ENCODE data around the gene MARVELD2. TPM values are rescaled to one million over a fixed set of nuclear protein-coding genes. Genes with fewer than 3 reads are reported as not detected.
"Not testable (repeated sequence)": the region's sequence is repeated elsewhere in the genome, so short reads cannot be mapped to it uniquely, and the experiment has no call there.

Gene MARVELD2
- total RNA-seq, 1 experiment from 2014 or later, result 0.13 TPM

GRCh38 chr5:69416699-69417098, 1.8 kb downstream of the MARVELD2 start:
- no peak for DNase-seq (ENCODE audit: low read depth in 1 of 2, low spot score in 2 of 2)
- H3K4me3 ChIP-seq, result no peak overlapping the region
- H3K4me1 ChIP-seq (replicated peaks), result no peaks in the 10 kb centered on the region
- no peaks in the 10 kb centered on the region for H3K9me3 ChIP-seq (replicated peaks)
- H3K36me3 ChIP-seq, result peaks cover 16% of the 10 kb centered on the region
- no peak overlapping the region for H3K27ac ChIP-seq
- H3K27me3 ChIP-seq (replicated peaks), result no peaks in the 10 kb centered on the region

GRCh38 chr5:69418554-69418953, 3.6 kb downstream of the MARVELD2 start:
- H3K9me3 ChIP-seq (replicated peaks), result no peaks in the 10 kb centered on the region
- no peak for DNase-seq (ENCODE audit: low read depth in 1 of 2, low spot score in 2 of 2)
- no peak overlapping the region for H3K27ac ChIP-seq
- peaks cover 16% of the 10 kb centered on the region for H3K36me3 ChIP-seq
- H3K4me1 ChIP-seq (replicated peaks), result no peaks in the 10 kb centered on the region
- no peaks in the 10 kb centered on the region for H3K27me3 ChIP-seq (replicated peaks)
- no peak overlapping the region for H3K4me3 ChIP-seq

GRCh38 chr5:69431424-69432303, 16.7 kb downstream of the MARVELD2 start:
- Histone ChIP-seq H3K9me3 (replicated peaks) (no peaks in the 10 kb centered on the region), H3K27me3 (replicated peaks) (no peaks in the 10 kb centered on the region), H3K4me3 (no peak overlapping the region), H3K36me3 (no peaks in the 10 kb centered on the region), H3K4me1 (replicated peaks) (no peaks in the 10 kb centered on the region), H3K27ac (no peak overlapping the region)
- no peak for DNase-seq (ENCODE audit: low read depth in 1 of 2, low spot score in 2 of 2)

- Histone ChIP-seq H3K27me3 (replicated peaks) (no peaks in the 10 kb centered on the region), H3K36me3 (no peaks in the 10 kb centered on the region), H3K4me3 (no peak overlapping the region), H3K4me1 (replicated peaks) (no peaks in the 10 kb centered on the region), H3K9me3 (replicated peaks) (no peaks in the 10 kb centered on the region), H3K27ac (no peak overlapping the region)
- DNase-seq (ENCODE audit: low read depth in 1 of 2, low spot score in 2 of 2), result no peak
These were observed 17.7 kb downstream of the MARVELD2 start for GRCh38 chr5:69432412-69433206.

- not testable (repeated sequence) for H3K9me3 ChIP-seq (replicated peaks); H3K4me3 ChIP-seq; H3K4me1 ChIP-seq (replicated peaks); DNase-seq (ENCODE audit: low read depth in 1 of 2, low spot score in 2 of 2); H3K36me3 ChIP-seq; H3K27me3 ChIP-seq (replicated peaks); H3K27ac ChIP-seq
These were observed 20.5 kb downstream of the MARVELD2 start for GRCh38 chr5:69435276-69435884.

GRCh38 chr5:69444127-69444754, 29.3 kb downstream of the MARVELD2 start:
- H3K9me3 ChIP-seq (replicated peaks), result no peaks in the 10 kb centered on the region
- no peak overlapping the region for H3K4me3 ChIP-seq
- H3K27ac ChIP-seq, result no peak overlapping the region
- H3K4me1 ChIP-seq (replicated peaks), result no peaks in the 10 kb centered on the region
- no peaks in the 10 kb centered on the region for H3K27me3 ChIP-seq (replicated peaks)
- H3K36me3 ChIP-seq, result no peaks in the 10 kb centered on the region
- DNase-seq (ENCODE audit: low read depth in 1 of 2, low spot score in 2 of 2), result no peak

- H3K4me3 ChIP-seq, result no peak overlapping the region
- H3K36me3 ChIP-seq, result no peaks in the 10 kb centered on the region
- no peak overlapping the region for H3K27ac ChIP-seq
- no peaks in the 10 kb centered on the region for H3K9me3 ChIP-seq (replicated peaks)
- no peak for DNase-seq (ENCODE audit: low read depth in 1 of 2, low spot score in 2 of 2)
- no peaks in the 10 kb centered on the region for H3K27me3 ChIP-seq (replicated peaks)
- peaks cover 9% of the 10 kb centered on the region for H3K4me1 ChIP-seq (replicated peaks)
These were observed 34.6 kb downstream of the MARVELD2 start for GRCh38 chr5:69449511-69449910.

- H3K36me3 ChIP-seq, result no peaks in the 10 kb centered on the region
- H3K4me1 ChIP-seq (replicated peaks), result peaks cover 10% of the 10 kb centered on the region
- H3K27me3 ChIP-seq (replicated peaks), result no peaks in the 10 kb centered on the region
- no peak overlapping the region for H3K4me3 ChIP-seq
- peak overlapping the region; percentile 44; the same call in 1 of the 2 replicates for H3K27ac ChIP-seq
- peak in 1 of 2 experiments; percentile 64 for DNase-seq (ENCODE audit: low read depth in 1 of 2, low spot score in 2 of 2)
- H3K9me3 ChIP-seq (replicated peaks), result no peaks in the 10 kb centered on the region
These were observed 35.2 kb downstream of the MARVELD2 start for GRCh38 chr5:69450116-69450515.

GRCh38 chr5:69450527-69450926, 35.6 kb downstream of the MARVELD2 start:
- not testable (repeated sequence) for H3K36me3 ChIP-seq; H3K9me3 ChIP-seq (replicated peaks); DNase-seq (ENCODE audit: low read depth in 1 of 2, low spot score in 2 of 2); H3K27me3 ChIP-seq (replicated peaks); H3K4me3 ChIP-seq; H3K4me1 ChIP-seq (replicated peaks)
- peak overlapping the region; percentile 44; the same call in 1 of the 2 replicates for H3K27ac ChIP-seq

GRCh38 chr5:69451941-69452647, 37.2 kb downstream of the MARVELD2 start:
- Histone ChIP-seq H3K4me1 (replicated peaks) (peaks cover 10% of the 10 kb centered on the region), H3K27ac (no peak overlapping the region), H3K27me3 (replicated peaks) (no peaks in the 10 kb centered on the region), H3K9me3 (replicated peaks) (no peaks in the 10 kb centered on the region), H3K4me3 (no peak overlapping the region), H3K36me3 (no peaks in the 10 kb centered on the region)
- no peak for DNase-seq (ENCODE audit: low read depth in 1 of 2, low spot score in 2 of 2)

- not testable (repeated sequence) for H3K4me1 ChIP-seq (replicated peaks); H3K9me3 ChIP-seq (replicated peaks); H3K27ac ChIP-seq; H3K36me3 ChIP-seq; H3K4me3 ChIP-seq; H3K27me3 ChIP-seq (replicated peaks); DNase-seq (ENCODE audit: low read depth in 1 of 2, low spot score in 2 of 2)
These were observed 38.6 kb downstream of the MARVELD2 start for GRCh38 chr5:69453487-69453886.

GRCh38 chr5:69454460-69455249, 39.7 kb downstream of the MARVELD2 start:
- no peak overlapping the region for H3K4me3 ChIP-seq
- no peaks in the 10 kb centered on the region for H3K36me3 ChIP-seq

More at GRCh38 chr5:69454460-69455249, 39.7 kb downstream of the MARVELD2 start:
- Histone ChIP-seq H3K9me3 (replicated peaks) (no peaks in the 10 kb centered on the region), H3K4me1 (replicated peaks) (peaks cover 10% of the 10 kb centered on the region), H3K27me3 (replicated peaks) (no peaks in the 10 kb centered on the region), H3K27ac (no peak overlapping the region)
- DNase-seq (ENCODE audit: low read depth in 1 of 2, low spot score in 2 of 2), result no peak
